H9 (cell line): Measurements from ENCODE around the gene TECRL. TPM values are rescaled to one million over a fixed set of nuclear protein-coding genes. Genes with fewer than 3 reads are reported as not detected.

Experiments used
- DNase-seq: peaks from one replicate; pipeline ENCODE4 v3.0.0-alpha.2; 2017
- H2AFZ ChIP-seq: one replicate; pipeline ENCODE4 v1.6.1; 2013; ENCODE audit warnings: mild to moderate bottlenecking, low read length, control low read depth, moderate library complexity
- H2AK5ac ChIP-seq: 2 replicates; pipeline ENCODE4 v1.6.1; 2013; ENCODE audit warnings: low read length, control low read depth, mixed read lengths; ENCODE audit not compliant: insufficient read length
- H2BK120ac ChIP-seq: one replicate; pipeline ENCODE4 v1.6.1; 2013; ENCODE audit warnings: low read depth, mild to moderate bottlenecking, low read length, control low read depth, inconsistent platforms; ENCODE audit not compliant: poor library complexity, severe bottlenecking
- H2BK12ac ChIP-seq: 2 replicates; pipeline ENCODE4 v1.6.1; 2013; ENCODE audit warnings: low read length, control low read depth, mixed read lengths, low read depth; ENCODE audit not compliant: insufficient read length
- H2BK15ac ChIP-seq: 2 replicates; pipeline ENCODE4 v1.6.1; 2013; ENCODE audit warnings: low read depth, low read length, control low read depth
- H2BK20ac ChIP-seq: one replicate; pipeline ENCODE4 v1.6.1; 2013; ENCODE audit warnings: low read depth, mild to moderate bottlenecking, low read length, control low read depth, inconsistent platforms; ENCODE audit not compliant: poor library complexity, severe bottlenecking
- H2BK5ac ChIP-seq: 2 replicates; pipeline ENCODE4 v1.6.1; 2013; ENCODE audit warnings: low read length, control low read depth, mixed read lengths; ENCODE audit not compliant: insufficient read length
- H3K14ac ChIP-seq: 2 replicates; pipeline ENCODE4 v1.6.1; 2013; ENCODE audit warnings: low read length, control low read depth; ENCODE audit not compliant: insufficient read depth
- H3K18ac ChIP-seq: 2 replicates; pipeline ENCODE4 v1.6.1; 2013; ENCODE audit warnings: low read depth, mild to moderate bottlenecking, mixed read lengths, low read length, control low read depth; ENCODE audit not compliant: insufficient read length
- H3K23ac ChIP-seq: 2 replicates; pipeline ENCODE4 v1.6.1; 2013; ENCODE audit warnings: low read length, control low read depth, mixed read lengths, low read depth; ENCODE audit not compliant: insufficient read length
- H3K23me2 ChIP-seq: 2 replicates; pipeline ENCODE4 v1.6.1; 2013; ENCODE audit warnings: low read depth, mild to moderate bottlenecking, mixed read lengths, low read length, control low read depth; ENCODE audit not compliant: insufficient read length, poor library complexity, severe bottlenecking
- H3K27ac ChIP-seq: 2 replicates; pipeline ENCODE4 v1.5.1; 2013; ENCODE audit warnings: low read length, control low read depth, mixed read lengths, low read depth; ENCODE audit not compliant: insufficient read length
- H3K27me3 ChIP-seq: 2 replicates; pipeline ENCODE4 v1.6.1; 2013; ENCODE audit warnings: low read length, control low read depth, inconsistent platforms; ENCODE audit not compliant: insufficient read depth
- H3K4ac ChIP-seq: 2 replicates; pipeline ENCODE4 v1.6.1; 2013; ENCODE audit warnings: low read depth, mild to moderate bottlenecking, control low read depth, inconsistent platforms, low read length, moderate library complexity
- H3K4me1 ChIP-seq: 2 replicates; pipeline ENCODE4 v1.6.1; 2013; ENCODE audit warnings: low read length, control low read depth, inconsistent platforms; ENCODE audit not compliant: insufficient read depth
- H3K4me2 ChIP-seq: 2 replicates; pipeline ENCODE4 v1.6.1; 2013; ENCODE audit warnings: low read length, control low read depth, mixed read lengths; ENCODE audit not compliant: insufficient read length, insufficient read depth
- H3K56ac ChIP-seq: 2 replicates; pipeline ENCODE4 v1.6.1; 2013; ENCODE audit warnings: low read depth, mild to moderate bottlenecking, mixed read lengths, low read length, control low read depth; ENCODE audit not compliant: insufficient read length
- H3K79me1 ChIP-seq: 2 replicates; pipeline ENCODE4 v1.6.1; 2013; ENCODE audit warnings: low read depth, mild to moderate bottlenecking, moderate library complexity, low read length, control low read depth, inconsistent platforms; ENCODE audit not compliant: insufficient read depth, poor library complexity, severe bottlenecking
- H3K79me2 ChIP-seq: 2 replicates; pipeline ENCODE4 v1.6.1; 2013; ENCODE audit warnings: low read length, control low read depth, inconsistent platforms; ENCODE audit not compliant: insufficient read depth
- H3K9ac ChIP-seq: 2 replicates; pipeline ENCODE4 v1.6.1; 2013; ENCODE audit warnings: low read length, control low read depth, mixed read lengths; ENCODE audit not compliant: insufficient read length; ENCODE audit errors: extremely low read depth
- H3K9me3 ChIP-seq: one replicate; pipeline ENCODE4 v1.6.1; 2013; ENCODE audit warnings: low read depth, low read length, inconsistent platforms; ENCODE audit not compliant: control insufficient read depth
- H3T11ph ChIP-seq: one replicate; pipeline ENCODE4 v1.6.1; 2013; ENCODE audit warnings: mild to moderate bottlenecking, low read length, control low read depth, inconsistent platforms
- H4K20me1 ChIP-seq: one replicate; pipeline ENCODE4 v1.6.1; 2013; ENCODE audit not compliant: control insufficient read depth, insufficient read length, insufficient read depth
- H4K5ac ChIP-seq: 2 replicates; pipeline ENCODE4 v1.6.1; 2013; ENCODE audit warnings: low read depth, mild to moderate bottlenecking, mixed read lengths, low read length, control low read depth; ENCODE audit not compliant: insufficient read length
- H4K8ac ChIP-seq: replicated peaks from 2 replicates; pipeline ENCODE4 v1.6.1; 2013; ENCODE audit warnings: low read length, control low read depth, mixed read lengths, low read depth; ENCODE audit not compliant: insufficient read length
- H4K91ac ChIP-seq: 2 replicates; pipeline ENCODE4 v1.6.1; 2013; ENCODE audit warnings: low read depth, mild to moderate bottlenecking, moderate library complexity, mixed read lengths, low read length, control low read depth; ENCODE audit not compliant: insufficient read length
- H3K27ac Mint-ChIP-seq, 3 experiments: 2 replicates in 2 of 3; 3 replicates in 1 of 3; pipeline ENCODE4 v1.8.0; 2020 to 2021; ENCODE audit warnings: mixed read lengths in 3 of 3, mild to moderate bottlenecking in 1 of 3, moderate library complexity in 1 of 3
- H3K27me3 Mint-ChIP-seq: 2 replicates; pipeline ENCODE4 v1.8.0; 2021; ENCODE audit warnings: low read depth, mild to moderate bottlenecking, moderate library complexity, mixed read lengths
- H3K36me3 Mint-ChIP-seq, 3 experiments: 2 replicates in 2 of 3; 3 replicates in 1 of 3; pipeline ENCODE4 v1.8.0; 2020 to 2021; ENCODE audit warnings: low read depth in 3 of 3, mixed read lengths in 3 of 3; ENCODE audit not compliant: insufficient read depth in 1 of 3
- H3K4me1 Mint-ChIP-seq, 2 experiments: 2 replicates each; pipeline ENCODE4 v1.8.0; 2020; ENCODE audit warnings: mixed read lengths in 2 of 2
- H3K4me3 Mint-ChIP-seq, 2 experiments: 2 replicates in 1 of 2; 3 replicates in 1 of 2; pipeline ENCODE4 v1.8.0; 2020 to 2021; ENCODE audit warnings: mild to moderate bottlenecking in 2 of 2, mixed read lengths in 2 of 2, moderate library complexity in 1 of 2
- H3K9me3 Mint-ChIP-seq, 2 experiments: 2 replicates in 1 of 2; 3 replicates in 1 of 2; pipeline ENCODE4 v1.8.0; 2020; ENCODE audit warnings: mild to moderate bottlenecking in 2 of 2, mixed read lengths in 2 of 2, moderate library complexity in 1 of 2
- WGBS: extraction: QIAGEN DNeasy Blood & Tissue Kit; methylation state at CpG from one replicate; pipeline ENCODE4 v1.1.7; 2013; ENCODE audit warnings: missing lambda C conversion rate, low lambda C conversion rate, mixed read lengths; ENCODE audit not compliant: insufficient read length; ENCODE audit errors: extremely low coverage; 5-methylcytosine and 5-hydroxymethylcytosine counted together
- long read RNA-seq: library from polyadenylated mRNA; unstranded; transcript quantifications from one replicate; pipeline ENCODE4 v2.0.0, GENCODE V29; 2020
- total RNA-seq: library from RNA; stranded (reverse); gene quantifications from 2 replicates; pipeline ENCODE4 v1.2.1, GENCODE V29; 2021
- TF ChIP-seq, protein P1 (sequence below): fragments of 200-600 bp; sonication (generic); conservative IDR thresholded peaks from 3 replicates; pipeline ENCODE4 v1.8.0; 2021; ENCODE audit warnings: antibody characterized with exemption, mild to moderate bottlenecking

TECRL gene
- not detected in 2 replicates for total RNA-seq
- long read RNA-seq = 0 reads

GRCh38 chr4:64409300-64409699 lies at the start of gene TECRL:
Gene TECRL (minus strand): TSS chr4:64409450. CDS start chr4:64409351, 99 bp downstream.
- Mint-ChIP-seq H3K27me3 (no peaks in the 10 kb centered on the region), H3K36me3 (no peaks in the 10 kb centered on the region), H3K4me1 (no peaks in the 10 kb centered on the region), H3K4me3 (no peak within 1 kb of the TSS), H3K9me3 (no peaks in the 10 kb centered on the region), H3K27ac (no peak within 1 kb of the TSS)
- no peak for DNase-seq
- H3T11ph ChIP-seq = no peak within 1 kb of the TSS
- H2BK120ac ChIP-seq = no peak within 1 kb of the TSS
- H3K4me1 ChIP-seq = no peaks in the 10 kb centered on the region
- no peak within 1 kb of the TSS for H3K23ac ChIP-seq
- H3K9ac ChIP-seq = no peak within 1 kb of the TSS
- H3K79me1 ChIP-seq = no peaks in the 10 kb centered on the region
- H3K23me2 ChIP-seq = no peaks in the 10 kb centered on the region
- TF ChIP-seq, protein P1, sequence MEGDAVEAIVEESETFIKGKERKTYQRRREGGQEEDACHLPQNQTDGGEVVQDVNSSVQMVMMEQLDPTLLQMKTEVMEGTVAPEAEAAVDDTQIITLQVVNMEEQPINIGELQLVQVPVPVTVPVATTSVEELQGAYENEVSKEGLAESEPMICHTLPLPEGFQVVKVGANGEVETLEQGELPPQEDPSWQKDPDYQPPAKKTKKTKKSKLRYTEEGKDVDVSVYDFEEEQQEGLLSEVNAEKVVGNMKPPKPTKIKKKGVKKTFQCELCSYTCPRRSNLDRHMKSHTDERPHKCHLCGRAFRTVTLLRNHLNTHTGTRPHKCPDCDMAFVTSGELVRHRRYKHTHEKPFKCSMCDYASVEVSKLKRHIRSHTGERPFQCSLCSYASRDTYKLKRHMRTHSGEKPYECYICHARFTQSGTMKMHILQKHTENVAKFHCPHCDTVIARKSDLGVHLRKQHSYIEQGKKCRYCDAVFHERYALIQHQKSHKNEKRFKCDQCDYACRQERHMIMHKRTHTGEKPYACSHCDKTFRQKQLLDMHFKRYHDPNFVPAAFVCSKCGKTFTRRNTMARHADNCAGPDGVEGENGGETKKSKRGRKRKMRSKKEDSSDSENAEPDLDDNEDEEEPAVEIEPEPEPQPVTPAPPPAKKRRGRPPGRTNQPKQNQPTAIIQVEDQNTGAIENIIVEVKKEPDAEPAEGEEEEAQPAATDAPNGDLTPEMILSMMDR = no peak
- H4K20me1 ChIP-seq = no peaks in the 10 kb centered on the region
- H3K79me2 ChIP-seq = no peaks in the 10 kb centered on the region
- H3K9me3 ChIP-seq = no peaks in the 10 kb centered on the region
- no peaks in the 10 kb centered on the region for H3K27me3 ChIP-seq
- WGBS = no CpG with 5 or more reads among the region's 4 CpGs
- no peak within 1 kb of the TSS for H3K27ac ChIP-seq
- H2BK20ac ChIP-seq = no peak within 1 kb of the TSS
- H2BK15ac ChIP-seq = no peak within 1 kb of the TSS
- H3K14ac ChIP-seq = no peak within 1 kb of the TSS
- no peak within 1 kb of the TSS for H3K56ac ChIP-seq
- no peak within 1 kb of the TSS for H3K4ac ChIP-seq
- H2BK12ac ChIP-seq = no peak within 1 kb of the TSS
- no peak within 1 kb of the TSS for H2AK5ac ChIP-seq
- H4K5ac ChIP-seq = no peak within 1 kb of the TSS
- no peak within 1 kb of the TSS for H2AFZ ChIP-seq
- no peak within 1 kb of the TSS for H4K91ac ChIP-seq
- no peak within 1 kb of the TSS for H2BK5ac ChIP-seq
- H3K18ac ChIP-seq = no peak within 1 kb of the TSS
- H3K4me2 ChIP-seq = no peak within 1 kb of the TSS
- no peak within 1 kb of the TSS for H4K8ac ChIP-seq
